ENCODE data around the gene USP47.

USP47 gene

DNA sequence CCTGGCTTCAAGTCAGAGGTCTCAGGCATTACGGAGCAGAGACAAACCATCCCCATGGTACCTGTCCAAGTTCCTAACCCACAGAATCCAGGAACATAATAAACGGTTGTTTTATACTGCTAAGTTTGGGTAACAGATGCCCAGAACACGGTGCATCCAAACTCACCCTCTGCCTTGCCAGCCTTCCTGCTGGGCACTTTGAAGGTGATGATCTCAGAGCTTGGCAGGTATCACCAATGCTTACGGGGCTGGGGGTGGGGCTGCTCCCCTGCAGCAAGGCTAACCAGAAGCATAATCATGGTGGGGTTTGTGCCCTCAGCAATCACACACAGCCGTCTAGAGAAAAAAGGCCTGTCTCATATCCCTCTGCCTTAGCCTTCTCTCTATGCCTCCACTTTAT, 139.6 kb downstream of the USP47 start:
- TF ChIP-seq, protein P1, sequence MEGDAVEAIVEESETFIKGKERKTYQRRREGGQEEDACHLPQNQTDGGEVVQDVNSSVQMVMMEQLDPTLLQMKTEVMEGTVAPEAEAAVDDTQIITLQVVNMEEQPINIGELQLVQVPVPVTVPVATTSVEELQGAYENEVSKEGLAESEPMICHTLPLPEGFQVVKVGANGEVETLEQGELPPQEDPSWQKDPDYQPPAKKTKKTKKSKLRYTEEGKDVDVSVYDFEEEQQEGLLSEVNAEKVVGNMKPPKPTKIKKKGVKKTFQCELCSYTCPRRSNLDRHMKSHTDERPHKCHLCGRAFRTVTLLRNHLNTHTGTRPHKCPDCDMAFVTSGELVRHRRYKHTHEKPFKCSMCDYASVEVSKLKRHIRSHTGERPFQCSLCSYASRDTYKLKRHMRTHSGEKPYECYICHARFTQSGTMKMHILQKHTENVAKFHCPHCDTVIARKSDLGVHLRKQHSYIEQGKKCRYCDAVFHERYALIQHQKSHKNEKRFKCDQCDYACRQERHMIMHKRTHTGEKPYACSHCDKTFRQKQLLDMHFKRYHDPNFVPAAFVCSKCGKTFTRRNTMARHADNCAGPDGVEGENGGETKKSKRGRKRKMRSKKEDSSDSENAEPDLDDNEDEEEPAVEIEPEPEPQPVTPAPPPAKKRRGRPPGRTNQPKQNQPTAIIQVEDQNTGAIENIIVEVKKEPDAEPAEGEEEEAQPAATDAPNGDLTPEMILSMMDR (IDR thresholded peaks at IDR 0.05; ENCODE audit: low read depth, low read length, missing control alignments) = no peak
- no peak for DNase-seq (ENCODE audit: extremely low read depth, low read depth)
- H3K4me3 ChIP-seq (replicated peaks; ENCODE audit: low read depth, low read length) = no peak overlapping the region

DNA sequence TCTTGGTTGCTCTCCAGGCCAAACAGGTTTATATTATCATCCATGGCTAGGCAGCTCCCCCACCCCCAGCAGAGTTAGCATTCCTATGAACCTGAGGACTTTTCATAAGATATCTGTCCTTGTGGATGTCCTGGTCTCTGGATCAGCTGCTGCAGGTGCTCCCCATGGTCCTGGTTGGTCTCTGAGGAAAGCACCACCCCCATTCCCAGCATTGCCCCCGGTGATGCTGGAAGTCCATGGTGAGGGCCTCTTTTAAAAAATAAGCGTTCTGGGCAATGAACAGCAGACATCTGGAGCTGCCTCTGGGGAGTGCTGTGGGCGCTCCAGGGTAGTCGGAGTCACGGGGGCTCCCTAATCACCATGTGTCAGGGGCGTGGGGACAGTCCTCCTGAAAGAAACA, 140.1 kb downstream of the USP47 start:
- no peak for DNase-seq (ENCODE audit: extremely low read depth, low read depth)
- no peak overlapping the region for H3K4me3 ChIP-seq (replicated peaks; ENCODE audit: low read depth, low read length)
- TF ChIP-seq, protein P1 (IDR thresholded peaks at IDR 0.05; ENCODE audit: low read depth, low read length, missing control alignments) = no peak

DNA sequence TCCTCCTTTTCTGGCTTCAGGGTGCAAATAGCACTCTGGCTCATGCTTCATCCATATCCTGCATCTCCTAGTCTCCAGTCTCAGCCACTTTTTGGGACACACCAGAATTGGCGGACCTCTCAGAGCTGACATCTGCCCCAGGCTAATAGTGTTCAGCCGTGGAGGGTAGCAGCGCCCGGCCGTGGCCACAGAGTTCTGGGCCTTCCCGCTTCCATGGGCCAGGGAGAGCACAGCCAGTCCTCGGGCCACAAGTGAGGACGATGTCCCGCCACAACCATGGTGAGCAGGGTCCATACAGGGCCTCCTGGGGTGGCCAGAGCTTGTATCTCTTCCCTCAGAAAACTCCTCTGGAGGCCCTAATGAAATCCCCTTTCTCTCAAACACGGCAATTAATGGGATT, 140.7 kb downstream of the USP47 start:
- no peak for DNase-seq (ENCODE audit: extremely low read depth, low read depth)
- TF ChIP-seq, protein P1 (IDR thresholded peaks at IDR 0.05; ENCODE audit: low read depth, low read length, missing control alignments) = no peak
- no peak overlapping the region for H3K4me3 ChIP-seq (replicated peaks; ENCODE audit: low read depth, low read length)

DNA sequence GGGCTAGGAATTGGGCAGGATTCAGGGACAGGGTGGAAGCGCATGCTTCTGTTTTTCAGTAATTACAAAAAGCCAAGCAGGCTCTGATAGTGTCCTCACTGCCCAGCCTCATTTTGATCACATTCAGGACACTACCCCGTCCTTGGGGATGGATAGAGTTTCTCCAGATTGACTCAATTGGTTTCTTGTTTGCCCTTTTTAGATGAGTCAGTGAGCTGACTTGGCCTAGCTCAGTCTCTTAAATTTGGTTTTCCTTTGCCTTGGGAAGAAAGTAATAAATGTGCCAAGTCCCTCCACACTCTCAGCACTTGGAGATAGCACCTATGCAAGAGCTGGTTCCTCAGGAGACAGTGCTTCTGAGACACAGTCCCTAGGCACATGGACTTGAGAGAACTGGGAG, 141.2 kb downstream of the USP47 start:
- no peak for DNase-seq (ENCODE audit: extremely low read depth, low read depth)
- TF ChIP-seq, protein P1 (IDR thresholded peaks at IDR 0.05; ENCODE audit: low read depth, low read length, missing control alignments) = no peak

DNA sequence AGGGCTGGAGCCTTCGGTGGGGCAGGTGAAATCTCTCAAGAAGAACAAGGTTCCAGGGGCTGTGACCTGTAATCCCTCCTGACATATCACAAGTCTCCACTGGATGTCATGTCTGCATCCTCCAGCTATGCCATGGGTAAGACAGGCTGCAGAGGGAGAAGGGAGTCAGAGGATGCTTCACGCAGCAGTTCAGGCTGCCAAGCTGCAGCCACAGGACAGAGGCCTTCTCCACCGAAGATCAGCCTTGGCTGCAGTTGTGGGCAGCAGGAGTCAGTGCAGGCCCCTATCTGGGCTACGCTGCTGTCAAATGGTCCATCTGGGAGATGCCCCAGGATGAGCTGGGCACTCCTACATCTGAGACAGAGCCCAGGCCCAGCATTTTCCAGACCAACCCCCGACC, 141.7 kb downstream of the USP47 start:
- TF ChIP-seq, protein P1 (IDR thresholded peaks at IDR 0.05; ENCODE audit: low read depth, low read length, missing control alignments) = no peak
- H3K4me3 ChIP-seq (replicated peaks; ENCODE audit: low read depth, low read length) = no peak overlapping the region
- no peak for DNase-seq (ENCODE audit: extremely low read depth, low read depth)

More for the DNA sequence above, 141.2 kb downstream of the USP47 start:
- no peak overlapping the region for H3K4me3 ChIP-seq (replicated peaks; ENCODE audit: low read depth, low read length)

DNA sequence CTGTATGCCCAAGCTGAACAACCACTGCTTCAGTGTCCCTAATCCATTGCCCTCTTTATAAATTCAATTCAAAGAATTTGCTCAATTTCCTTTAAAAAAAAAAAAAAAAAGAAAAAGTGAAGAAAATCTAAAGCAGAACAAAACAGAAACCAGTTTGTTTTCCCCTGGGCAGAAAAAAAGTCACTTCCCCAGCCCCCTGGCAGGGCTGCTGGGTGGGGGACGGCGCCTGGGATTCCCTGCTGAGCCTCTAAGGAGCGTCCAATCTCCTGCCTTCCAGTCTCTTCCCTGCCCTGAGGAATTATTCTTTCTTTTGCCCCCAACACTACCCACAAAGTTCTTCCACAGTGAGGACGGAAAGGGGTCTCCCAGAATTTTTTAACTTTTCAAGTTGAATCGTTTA, 142.8 kb downstream of the USP47 start:
- H3K4me3 ChIP-seq (replicated peaks; ENCODE audit: low read depth, low read length) = no peak overlapping the region
- TF ChIP-seq, protein P1 (IDR thresholded peaks at IDR 0.05; ENCODE audit: low read depth, low read length, missing control alignments) = no peak
- no peak for DNase-seq (ENCODE audit: extremely low read depth, low read depth)

DNA sequence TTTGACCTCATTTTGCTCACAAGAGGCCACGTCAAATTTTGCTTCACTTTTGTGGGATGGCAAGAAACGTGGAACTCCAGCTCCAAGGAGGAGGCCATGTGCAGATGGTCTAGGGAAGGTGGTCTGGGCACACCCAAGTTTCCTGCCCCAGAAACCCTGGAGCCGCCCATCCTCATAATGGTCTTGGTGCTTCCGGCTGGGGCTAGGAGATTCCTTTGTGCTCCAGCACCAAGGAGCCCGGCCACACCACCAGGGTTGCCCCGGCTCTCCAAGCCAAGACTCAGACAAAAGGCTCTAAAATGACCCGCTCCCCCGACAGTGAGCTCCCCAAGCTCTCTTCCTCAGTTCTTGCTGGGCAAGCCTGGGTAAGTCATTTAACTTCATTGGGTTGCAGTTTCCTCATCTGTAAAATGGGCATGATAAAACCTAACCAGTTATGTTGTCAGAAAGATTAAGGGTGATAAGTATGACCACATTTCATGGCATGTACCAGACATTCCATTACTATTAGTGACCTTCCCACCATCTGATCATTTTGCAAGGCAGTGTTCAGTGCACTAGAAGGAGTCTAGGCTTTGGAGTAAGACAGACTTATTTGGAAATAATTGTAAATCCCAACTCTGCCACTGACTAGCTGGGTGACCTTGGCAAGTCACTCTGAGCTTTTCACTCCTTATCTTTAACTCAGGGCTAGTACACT, 143.4 kb downstream of the USP47 start:
- TF ChIP-seq, protein P1 (IDR thresholded peaks at IDR 0.05; ENCODE audit: low read depth, low read length, missing control alignments) = no peak
- H3K4me3 ChIP-seq (replicated peaks; ENCODE audit: low read depth, low read length) = no peak overlapping the region
- DNase-seq (ENCODE audit: extremely low read depth, low read depth) = no peak

Data from HFF-Myc (cell line).